CD4-positive, alpha-beta T cell treated with Interleukin-17A for 1 hour (primary cell): Measurements from ENCODE around the gene BCL2L13.
"Not testable (repeated sequence)": the region's sequence is repeated elsewhere in the genome, so short reads cannot be mapped to it uniquely, and the experiment has no call there.

Source experiments
- DNase-seq: peaks from one replicate; pipeline ENCODE4 v3.0.0-alpha.2; 2020

The BCL2L13 gene

GRCh38 chr22:17732251-17732854 is 93.8 kb downstream of the BCL2L13 start:
- no peak for DNase-seq

DNA sequence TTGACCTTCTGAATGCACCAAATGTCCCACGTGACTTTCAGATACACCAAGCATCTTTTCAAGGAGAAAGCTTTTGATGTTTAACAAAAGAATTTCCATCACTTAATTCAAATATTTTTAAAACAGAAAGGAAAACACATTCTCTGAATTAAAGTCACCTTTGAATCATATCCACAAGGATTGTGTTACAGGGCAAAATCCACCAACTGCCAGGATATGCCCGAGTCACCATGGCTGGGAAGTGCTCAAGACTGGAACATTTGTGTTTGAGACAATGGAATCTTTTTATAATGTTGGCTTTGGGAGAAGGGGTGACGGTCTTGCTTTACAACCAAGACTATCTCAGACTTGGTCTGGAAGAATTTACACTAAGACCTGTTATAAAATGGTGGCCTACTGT is 94.9 kb downstream of the BCL2L13 start:
- no peak for DNase-seq

DNA sequence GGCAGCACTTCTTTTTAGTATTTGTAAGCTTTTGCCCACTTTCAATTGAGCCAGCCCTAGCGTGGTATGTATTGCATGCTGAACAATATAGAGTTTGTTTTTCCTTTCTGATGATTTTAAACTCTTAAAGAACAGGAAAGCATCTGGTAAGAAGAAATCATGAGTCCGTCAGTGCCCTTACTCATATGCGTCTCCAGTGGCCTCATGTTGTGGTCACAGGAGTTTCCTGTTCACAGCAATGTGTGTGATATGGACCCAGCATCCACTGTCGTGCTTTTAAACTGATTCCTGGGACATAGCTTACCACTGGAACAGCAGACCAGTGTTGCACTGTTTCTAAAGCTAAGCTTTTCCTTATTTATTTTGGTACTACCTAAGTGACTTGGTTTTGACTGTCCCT is 95.6 kb downstream of the BCL2L13 start:
- DNase-seq = peak; percentile 25

GRCh38 chr22:17738386-17739128 is 100.0 kb downstream of the BCL2L13 start:
- no peak for DNase-seq

- no peak for DNase-seq
Observed at GRCh38 chr22:17739196-17739975, 100.8 kb downstream of the BCL2L13 start.

DNA sequence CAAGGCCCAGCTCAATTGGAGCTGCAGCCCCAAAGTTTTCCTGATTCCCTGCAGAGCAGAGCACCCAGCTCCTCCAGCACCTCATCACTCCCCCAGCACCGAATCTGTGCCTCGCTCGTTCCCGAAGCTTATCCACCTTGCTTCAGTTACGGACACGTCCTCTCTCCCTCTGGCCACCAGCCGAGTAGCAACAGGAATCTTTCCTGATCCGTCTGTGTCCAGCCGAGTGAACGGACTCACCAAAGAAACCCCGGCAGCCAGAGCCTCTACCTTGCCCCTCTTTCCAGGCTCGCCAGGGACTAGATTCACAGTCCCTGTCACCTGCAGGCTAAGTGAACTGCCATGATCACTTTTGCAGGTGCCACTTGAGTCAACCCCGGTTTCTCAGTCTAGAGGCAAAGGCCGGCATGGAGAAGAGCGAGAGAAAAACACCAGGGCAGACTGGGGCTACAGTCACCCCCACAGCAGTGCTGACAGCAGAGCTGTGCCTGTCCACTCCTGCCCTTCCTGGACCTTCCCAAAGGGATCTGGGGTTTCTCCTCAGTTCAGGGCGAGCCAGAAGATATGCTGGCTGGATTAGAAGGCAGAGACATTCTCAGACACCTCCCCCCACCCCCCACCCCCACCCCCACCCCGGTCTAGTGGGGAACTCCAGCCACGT is 103.4 kb downstream of the BCL2L13 start:
- DNase-seq = no peak

DNA sequence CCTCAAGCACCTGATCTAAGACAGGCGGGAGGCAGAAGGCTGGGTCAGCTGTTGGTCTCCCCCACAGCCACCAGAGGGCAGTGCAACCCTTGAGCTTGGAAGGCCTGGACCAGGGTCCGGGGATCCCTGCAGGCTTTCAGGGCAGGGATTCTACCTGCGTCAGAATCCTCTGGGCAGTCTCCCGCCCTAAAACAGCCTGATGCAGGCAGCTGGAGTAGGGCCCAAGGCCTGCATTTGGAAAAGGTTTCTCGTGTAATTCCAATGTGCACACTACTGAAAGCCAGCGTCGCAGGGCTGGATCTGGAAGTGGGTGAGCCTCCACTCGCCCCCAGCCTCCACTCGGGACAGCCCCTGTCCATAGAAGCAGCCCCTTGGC is 104.0 kb downstream of the BCL2L13 start:
- peak; percentile 73 for DNase-seq

- DNase-seq = no peak
Observed at GRCh38 chr22:17743661-17744411, 105.3 kb downstream of the BCL2L13 start.

DNA sequence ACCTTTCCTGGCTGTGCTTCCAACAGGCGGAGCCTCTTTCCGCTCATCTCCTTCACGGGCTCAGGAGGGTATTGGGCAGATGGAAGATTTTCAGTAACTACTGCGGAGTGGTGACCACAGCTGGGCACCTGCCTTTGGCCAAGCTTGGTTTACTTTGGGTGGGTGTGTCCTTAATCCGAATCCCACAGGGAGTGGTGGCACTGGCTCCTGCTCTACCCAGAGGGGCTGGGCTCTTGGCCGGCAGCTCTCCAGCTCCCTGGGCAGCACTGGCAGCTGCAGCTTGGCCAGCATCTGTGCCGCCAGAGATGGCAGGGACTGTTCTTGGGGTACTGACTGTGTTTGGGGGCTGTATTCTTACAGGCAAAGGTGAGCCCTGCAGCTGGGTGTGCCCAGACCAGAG is 105.9 kb downstream of the BCL2L13 start:
- no peak for DNase-seq

DNA sequence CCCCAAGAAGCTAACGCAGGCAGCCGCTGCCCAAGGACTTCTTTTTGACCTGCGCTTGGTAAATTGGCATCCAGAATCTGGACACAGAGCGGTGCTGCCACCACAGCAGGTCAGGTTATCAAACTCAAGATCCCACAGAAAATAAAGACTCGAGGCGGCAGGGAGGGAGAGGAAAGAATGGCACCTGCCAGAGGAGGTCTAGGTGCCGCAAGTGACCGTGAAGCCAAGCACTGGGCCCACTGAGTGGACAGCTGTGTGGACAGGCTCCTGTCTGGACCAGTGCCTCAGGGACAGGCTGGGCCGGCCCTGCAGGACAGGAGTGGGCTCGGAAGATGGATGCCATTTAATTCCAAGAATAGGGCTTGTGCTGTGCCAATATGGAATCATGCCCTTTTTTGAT is 108.4 kb downstream of the BCL2L13 start:
- no peak for DNase-seq

- no peak for DNase-seq
Observed at GRCh38 chr22:17748555-17749353, 110.2 kb downstream of the BCL2L13 start.

GRCh38 chr22:17749605-17750395 is 111.2 kb downstream of the BCL2L13 start:
- no peak for DNase-seq

GRCh38 chr22:17751596-17751995 is 113.0 kb downstream of the BCL2L13 start:
- no peak for DNase-seq

GRCh38 chr22:17753401-17753989 is 114.9 kb downstream of the BCL2L13 start:
- no peak for DNase-seq

DNA sequence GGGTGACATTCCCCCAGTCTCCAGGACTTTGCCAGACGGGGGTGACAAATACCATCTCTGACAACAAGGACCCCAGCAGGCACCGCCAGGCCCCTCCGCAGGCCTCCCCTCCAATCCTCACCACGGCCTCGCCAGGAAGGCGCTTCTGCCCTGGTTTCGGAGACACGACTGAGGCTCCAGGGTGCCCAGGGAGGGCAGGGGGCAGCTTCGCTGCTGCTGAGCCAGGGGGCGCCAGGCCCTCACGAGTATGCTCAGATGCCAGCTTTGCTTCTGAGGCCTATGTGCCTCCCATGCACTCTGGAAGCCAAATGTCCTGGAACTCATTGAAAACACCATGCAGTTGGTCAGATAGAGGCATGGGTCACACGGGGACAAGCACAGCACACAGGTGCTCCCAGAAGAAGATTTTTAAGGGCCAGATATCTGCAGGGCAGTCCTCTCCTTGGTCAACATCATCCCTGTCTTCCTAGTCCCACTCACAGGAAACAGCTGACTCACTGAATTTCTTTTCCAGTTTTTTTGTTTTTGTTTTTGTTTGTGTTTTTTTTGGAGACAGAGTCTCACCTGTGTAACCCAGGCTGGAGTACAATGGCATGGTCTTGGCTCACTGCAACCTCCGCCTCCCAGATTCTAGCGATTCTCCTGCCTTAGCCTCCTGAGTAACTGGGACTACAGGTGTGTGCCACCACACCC is 115.8 kb downstream of the BCL2L13 start:
- peak; percentile 39 for DNase-seq

GRCh38 chr22:17761138-17761488 is 122.6 kb downstream of the BCL2L13 start:
- no peak for DNase-seq

GRCh38 chr22:17763442-17763841 is 124.9 kb downstream of the BCL2L13 start:
- DNase-seq = not testable (repeated sequence)

DNA sequence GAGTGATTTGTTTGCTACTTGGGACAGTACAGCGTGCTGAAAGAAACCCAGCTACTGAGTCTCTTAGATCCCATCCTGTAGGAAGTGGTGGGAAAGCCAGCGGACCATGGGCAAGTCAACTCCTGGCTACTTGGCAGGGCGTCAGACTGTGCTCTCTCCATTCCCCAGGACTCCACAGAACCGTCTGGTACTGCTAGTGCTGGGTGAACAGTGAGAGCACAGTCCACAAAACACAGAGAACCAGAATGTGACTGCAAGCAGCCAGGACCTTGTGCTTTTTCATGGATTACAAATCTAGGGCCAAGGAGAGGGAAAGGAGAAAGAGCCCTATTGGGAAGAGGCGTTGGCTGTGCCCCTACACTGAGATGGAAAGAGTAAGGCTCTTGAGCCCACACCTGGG is 125.5 kb downstream of the BCL2L13 start:
- DNase-seq = no peak

GRCh38 chr22:17764852-17765251 is 126.3 kb downstream of the BCL2L13 start:
- DNase-seq = not testable (repeated sequence)
